ENCODE measurements around the gene ELMO1.

DNA sequence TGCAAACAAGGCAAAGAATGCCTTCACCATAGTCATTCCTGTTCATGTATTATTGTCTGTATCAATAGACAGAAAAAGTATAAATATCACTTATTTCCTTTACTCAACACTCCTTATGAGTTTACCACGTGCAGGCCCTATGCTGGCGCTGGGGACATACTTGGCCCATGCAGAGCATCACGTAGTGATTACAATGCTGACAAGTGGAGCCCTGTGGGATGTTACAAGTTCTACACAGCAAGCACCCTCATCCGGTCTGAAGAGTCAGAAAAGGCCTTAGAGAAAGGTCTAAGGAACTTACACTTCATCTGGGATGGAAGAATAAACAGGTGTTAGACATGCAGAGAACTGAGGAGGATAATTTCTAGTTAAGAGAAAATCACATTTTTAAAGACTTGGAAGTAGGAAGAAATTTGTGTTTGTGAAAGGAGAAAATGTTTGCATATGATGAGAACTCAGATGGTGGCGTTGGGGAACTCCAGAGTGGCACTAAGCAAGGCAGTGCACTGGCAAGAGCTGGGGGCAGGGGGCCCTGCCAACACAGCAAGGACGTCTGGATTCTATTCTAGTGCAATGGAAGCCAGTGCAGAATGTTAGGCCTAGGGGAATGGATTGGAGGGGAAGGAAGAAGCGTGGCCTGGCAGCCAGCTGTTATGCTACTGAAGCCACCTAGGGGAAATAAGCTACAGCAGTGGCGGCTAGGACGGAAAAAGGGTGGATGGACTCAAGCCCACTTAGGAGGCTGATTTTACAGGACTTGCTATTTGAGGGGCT is 116.2 kb downstream of the ELMO1 start:
- TF ChIP-seq POLR2A (IDR thresholded peaks at IDR 0.05; ENCODE audit: low read length) (peak; percentile 25), GATA1 (IDR thresholded peaks at IDR 0.05; ENCODE audit: low read depth, low read length) (no peak)
